ENCODE results near the gene CREG2.

Gene CREG2

DNA sequence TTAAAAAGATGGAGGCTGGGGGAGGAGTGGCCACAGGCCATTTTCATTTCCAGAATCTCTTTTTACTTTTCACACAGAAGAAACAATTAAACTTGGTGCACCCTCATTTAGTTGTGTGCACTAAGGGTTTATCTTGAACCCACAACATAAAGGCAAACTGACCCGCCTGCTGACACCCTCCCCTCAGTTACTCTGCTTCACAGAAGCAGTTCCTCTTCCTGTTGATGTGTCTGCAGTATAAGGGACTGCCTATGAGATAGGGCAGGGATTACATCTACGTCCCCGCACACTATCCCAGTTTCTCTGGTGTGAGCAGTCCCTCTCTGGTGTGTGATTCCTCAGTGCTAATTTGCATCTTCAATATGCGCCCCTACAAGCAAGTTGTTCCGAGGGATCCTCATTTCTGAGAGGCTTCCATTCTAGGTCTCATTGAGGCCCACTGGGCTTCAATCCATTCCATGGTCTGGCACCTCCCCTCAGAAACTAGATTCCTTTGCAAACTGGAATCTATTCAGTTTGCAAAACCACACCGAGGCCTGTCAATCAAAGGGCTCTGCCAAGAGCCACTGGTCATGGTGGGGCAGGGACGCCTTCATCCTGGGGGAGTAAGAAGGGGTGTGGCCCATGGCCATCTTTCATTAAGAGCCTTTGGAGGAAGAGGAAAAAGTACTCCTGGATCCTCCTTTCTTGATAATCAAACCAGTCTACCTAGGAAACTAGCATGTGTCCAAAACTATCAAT lies 12.3 kb downstream of the CREG2 start:
- DNase-seq: no peak
- Mint-ChIP-seq H3K27ac (no peak overlapping the region), H3K27me3 (no peaks in the 10 kb centered on the region)

GRCh38 chr2:101372792-101373191 lies 14.5 kb downstream of the CREG2 start:
- Mint-ChIP-seq H3K27me3 (no peaks in the 10 kb centered on the region), H3K4me3 (no peak overlapping the region), H3K9me3 (peaks cover 7% of the 10 kb centered on the region in 2 donors), H3K27ac (no peak overlapping the region), H3K36me3 (no peaks in the 10 kb centered on the region), H3K4me1 (peaks cover 0 to 2% of the 10 kb centered on the region in 2 donors)
- no peak for DNase-seq
- no peak for ATAC-seq (replicated peaks)

More for the DNA sequence above, 12.3 kb downstream of the CREG2 start:
- no peak for ATAC-seq (replicated peaks)
- H3K36me3 Mint-ChIP-seq: no peaks in the 10 kb centered on the region
- H3K9me3 Mint-ChIP-seq: peaks cover 7% of the 10 kb centered on the region in 2 donors
- H3K4me3 Mint-ChIP-seq: no peak overlapping the region
- H3K4me1 Mint-ChIP-seq: peaks cover 0 to 2% of the 10 kb centered on the region in 2 donors

DNA sequence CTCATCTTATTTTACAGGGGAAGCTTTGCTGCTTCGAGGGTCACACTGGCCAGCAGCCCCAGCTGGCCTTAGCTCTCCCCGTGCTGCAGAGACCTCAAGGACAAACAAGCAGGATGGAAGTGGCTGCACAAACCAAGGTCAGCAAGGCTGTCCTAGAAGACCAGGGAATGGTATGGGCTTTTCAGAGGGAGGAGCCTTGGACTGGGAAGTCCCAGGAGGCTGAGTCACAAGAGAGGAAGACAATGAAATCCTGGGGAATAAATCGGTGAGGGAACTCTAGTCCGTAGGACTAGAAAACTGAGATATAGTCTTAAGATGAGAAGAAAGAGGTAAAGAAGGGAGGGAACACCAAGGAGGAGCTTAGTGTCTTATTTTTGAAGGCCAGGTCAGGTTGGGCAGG lies 15.7 kb downstream of the CREG2 start:
- H3K36me3 Mint-ChIP-seq: no peaks in the 10 kb centered on the region
- peaks cover 0 to 2% of the 10 kb centered on the region in 2 donors for H3K4me1 Mint-ChIP-seq
- no peak overlapping the region for H3K27ac Mint-ChIP-seq
- H3K27me3 Mint-ChIP-seq: no peaks in the 10 kb centered on the region
- no peak overlapping the region for H3K4me3 Mint-ChIP-seq
- no peak for DNase-seq
- H3K9me3 Mint-ChIP-seq: peaks cover 7% of the 10 kb centered on the region in 2 donors
- no peak for ATAC-seq (replicated peaks)

- peaks cover 5 to 7% of the 10 kb centered on the region in 2 donors for H3K27me3 Mint-ChIP-seq
- H3K4me3 Mint-ChIP-seq: no peak overlapping the region
- peaks cover 7% of the 10 kb centered on the region in 2 donors for H3K9me3 Mint-ChIP-seq
- DNase-seq: no peak
- H3K27ac Mint-ChIP-seq: no peak overlapping the region
- no peak for ATAC-seq (replicated peaks)
- no peaks in the 10 kb centered on the region for H3K4me1 Mint-ChIP-seq
- H3K36me3 Mint-ChIP-seq: no peaks in the 10 kb centered on the region
Measured at GRCh38 chr2:101369100-101369499, 18.2 kb downstream of the CREG2 start.

- Mint-ChIP-seq H3K4me1 (no peaks in the 10 kb centered on the region), H3K27me3 (peaks cover 5 to 13% of the 10 kb centered on the region in 2 donors), H3K9me3 (peaks cover 6 to 7% of the 10 kb centered on the region in 2 donors), H3K4me3 (no peak overlapping the region), H3K36me3 (no peaks in the 10 kb centered on the region), H3K27ac (no peak overlapping the region)
- ATAC-seq (replicated peaks) (no peak), DNase-seq (no peak)
Measured at GRCh38 chr2:101368376-101368775, 18.9 kb downstream of the CREG2 start.

- Mint-ChIP-seq H3K27me3 (peaks cover 5 to 13% of the 10 kb centered on the region in 2 donors), H3K27ac (no peak overlapping the region), H3K4me1 (peaks cover 1 to 3% of the 10 kb centered on the region in 2 donors), H3K9me3 (peaks cover 3 to 7% of the 10 kb centered on the region in 2 donors), H3K36me3 (no peaks in the 10 kb centered on the region), H3K4me3 (no peak overlapping the region)
- no peak for ATAC-seq (replicated peaks)
- no peak for DNase-seq
Measured at GRCh38 chr2:101367508-101367907, 19.8 kb downstream of the CREG2 start.

DNA sequence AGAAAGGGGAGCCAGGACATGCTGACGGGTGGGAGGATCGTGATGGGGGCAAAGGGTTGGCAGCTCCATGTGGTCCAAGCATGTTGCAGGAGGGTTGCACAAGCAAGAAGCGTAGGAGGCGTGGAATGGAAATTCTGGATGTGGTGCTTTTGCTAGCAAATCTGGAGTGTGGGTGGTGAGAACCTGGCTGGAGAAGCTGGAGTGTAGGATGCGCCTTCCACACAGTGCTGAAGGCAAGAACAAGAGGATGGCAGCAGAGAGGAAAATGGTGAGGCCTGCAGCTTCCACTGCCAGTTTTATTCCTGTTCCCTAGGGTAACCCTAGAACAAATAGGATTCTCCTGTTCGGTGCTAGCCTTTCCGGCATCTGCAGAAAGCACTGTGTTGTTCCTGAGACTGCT lies 22.4 kb downstream of the CREG2 start:
- Mint-ChIP-seq H3K4me1 (peaks cover 12 to 19% of the 10 kb centered on the region in 2 donors), H3K36me3 (no peaks in the 10 kb centered on the region), H3K4me3 (no peak overlapping the region), H3K27ac (no peak overlapping the region), H3K27me3 (peaks cover 5 to 13% of the 10 kb centered on the region in 2 donors), H3K9me3 (no peaks in the 10 kb centered on the region)
- ATAC-seq (replicated peaks) (no peak), DNase-seq (no peak)

GRCh38 chr2:101362777-101363176 lies 24.5 kb downstream of the CREG2 start:
- no peak for DNase-seq
- peaks cover 5 to 13% of the 10 kb centered on the region in 2 donors for H3K27me3 Mint-ChIP-seq
- no peak overlapping the region for H3K27ac Mint-ChIP-seq
- no peaks in the 10 kb centered on the region for H3K36me3 Mint-ChIP-seq
- H3K4me1 Mint-ChIP-seq: peaks cover 12 to 19% of the 10 kb centered on the region in 2 donors
- H3K4me3 Mint-ChIP-seq: no peak overlapping the region
- ATAC-seq (replicated peaks): no peak
- no peaks in the 10 kb centered on the region for H3K9me3 Mint-ChIP-seq

- no peak overlapping the region for H3K4me3 Mint-ChIP-seq
- no peak for DNase-seq
- peaks cover 12 to 19% of the 10 kb centered on the region in 2 donors for H3K4me1 Mint-ChIP-seq
- H3K27me3 Mint-ChIP-seq: peaks cover 5 to 13% of the 10 kb centered on the region in 2 donors
- ATAC-seq (replicated peaks): no peak
- no peak overlapping the region for H3K27ac Mint-ChIP-seq
- H3K36me3 Mint-ChIP-seq: no peaks in the 10 kb centered on the region
- H3K9me3 Mint-ChIP-seq: no peaks in the 10 kb centered on the region
Measured at GRCh38 chr2:101362316-101362715, 25.0 kb downstream of the CREG2 start.

GRCh38 chr2:101361522-101361921 lies 25.8 kb downstream of the CREG2 start:
- no peaks in the 10 kb centered on the region for H3K36me3 Mint-ChIP-seq
- ATAC-seq (replicated peaks) (peak; percentile 84 to 88), DNase-seq (peak; percentile 10)
- no peak overlapping the region for H3K27ac Mint-ChIP-seq
- peaks cover 5 to 13% of the 10 kb centered on the region in 2 donors for H3K27me3 Mint-ChIP-seq
- H3K4me1 Mint-ChIP-seq: peaks cover 12 to 19% of the 10 kb centered on the region in 2 donors
- no peaks in the 10 kb centered on the region for H3K9me3 Mint-ChIP-seq
- no peak overlapping the region for H3K4me3 Mint-ChIP-seq

DNA sequence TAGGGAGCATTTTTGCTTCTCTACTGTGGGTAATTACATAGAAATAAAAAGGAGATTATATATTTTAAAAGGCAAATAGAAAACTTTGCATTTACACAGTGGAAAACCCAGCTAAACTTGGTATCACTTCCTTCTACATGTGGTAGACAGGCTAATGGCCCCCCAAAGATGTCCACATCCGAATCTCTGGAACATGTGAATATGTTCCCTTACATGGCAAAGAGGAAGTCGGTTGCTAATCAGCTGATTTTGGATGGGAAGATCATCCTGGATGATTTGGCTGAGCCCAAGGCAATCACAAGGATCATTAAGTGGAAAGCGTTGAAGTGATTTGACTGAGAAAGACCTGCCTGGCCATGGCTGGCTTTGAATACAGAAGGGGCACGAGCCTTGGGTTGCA lies 26.2 kb downstream of the CREG2 start:
- H3K36me3 Mint-ChIP-seq: no peaks in the 10 kb centered on the region
- H3K9me3 Mint-ChIP-seq: no peaks in the 10 kb centered on the region
- ATAC-seq (replicated peaks) (peak; percentile 31 to 36), DNase-seq (no peak)
- H3K4me3 Mint-ChIP-seq: no peak overlapping the region
- peak overlapping the region; percentile 16 for H3K27ac Mint-ChIP-seq
- peaks cover 5 to 13% of the 10 kb centered on the region in 2 donors for H3K27me3 Mint-ChIP-seq
- peaks cover 12 to 19% of the 10 kb centered on the region in 2 donors for H3K4me1 Mint-ChIP-seq

GRCh38 chr2:101360232-101360631 lies 27.1 kb downstream of the CREG2 start:
- Mint-ChIP-seq H3K4me1 (peaks cover 12 to 19% of the 10 kb centered on the region in 2 donors), H3K9me3 (no peaks in the 10 kb centered on the region), H3K27me3 (peaks cover 5 to 13% of the 10 kb centered on the region in 2 donors), H3K36me3 (no peaks in the 10 kb centered on the region), H3K27ac (no peak overlapping the region), H3K4me3 (no peak overlapping the region)
- no peak for ATAC-seq (replicated peaks)
- no peak for DNase-seq

DNA sequence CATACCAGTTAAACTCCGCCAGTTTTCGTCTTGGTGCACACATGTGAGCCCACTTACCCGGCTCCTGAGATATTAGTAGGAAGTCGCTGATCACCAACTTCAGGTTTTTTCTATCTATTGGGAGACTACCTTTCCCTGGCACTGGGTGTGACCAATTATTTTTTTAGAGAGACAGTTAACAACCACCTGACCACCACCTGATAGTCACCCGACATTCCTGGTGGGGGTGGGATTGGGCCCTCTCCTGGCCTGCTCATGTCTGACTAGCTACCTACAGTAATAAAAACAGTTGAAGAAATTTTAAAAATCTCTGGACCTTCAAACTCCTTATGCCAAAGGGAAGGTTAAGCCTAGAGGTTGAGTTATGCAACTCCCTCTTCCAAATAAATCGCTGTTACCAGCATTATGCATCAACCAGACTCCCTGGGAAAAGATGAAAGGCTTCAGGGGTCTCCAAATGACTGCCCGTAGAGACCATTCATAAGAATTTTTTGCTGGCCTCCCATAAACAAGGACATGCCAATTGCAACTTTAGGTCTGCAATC lies 27.8 kb downstream of the CREG2 start:
- Mint-ChIP-seq H3K27me3 (peaks cover 2 to 10% of the 10 kb centered on the region in 2 donors), H3K36me3 (no peaks in the 10 kb centered on the region), H3K9me3 (no peaks in the 10 kb centered on the region), H3K4me1 (peaks cover 12 to 19% of the 10 kb centered on the region in 2 donors), H3K4me3 (no peak overlapping the region), H3K27ac (no peak overlapping the region)
- DNase-seq: no peak
- ATAC-seq (replicated peaks): no peak

DNA sequence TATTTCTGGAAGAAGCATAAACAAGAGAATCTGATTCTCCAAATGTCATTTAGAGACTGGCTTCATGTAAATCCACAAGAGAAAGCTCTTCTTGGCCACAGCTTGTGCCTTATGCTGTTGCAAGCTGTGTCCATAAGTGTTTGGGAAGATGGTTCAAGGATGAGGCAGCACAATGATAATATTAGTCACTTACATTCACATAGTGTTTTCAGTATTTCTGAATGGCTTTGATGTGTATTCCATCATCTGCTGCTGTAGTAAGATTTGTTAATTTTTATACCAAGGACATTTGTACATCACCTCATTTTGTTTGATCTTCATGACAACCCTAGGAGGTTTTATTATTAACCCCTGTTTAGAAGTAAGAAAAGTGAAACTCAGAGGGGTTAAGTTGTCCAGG lies 29.9 kb downstream of the CREG2 start:
- H3K9me3 Mint-ChIP-seq: no peaks in the 10 kb centered on the region
- no peak for DNase-seq

GRCh38 chr2:101356521-101356920 lies 30.8 kb downstream of the CREG2 start:
- no peak overlapping the region for H3K4me3 Mint-ChIP-seq
- H3K9me3 Mint-ChIP-seq: no peaks in the 10 kb centered on the region
- no peak overlapping the region for H3K27ac Mint-ChIP-seq
- H3K4me1 Mint-ChIP-seq: peaks cover 5 to 6% of the 10 kb centered on the region in 2 donors
- DNase-seq (no peak), ATAC-seq (replicated peaks) (no peak)
- H3K27me3 Mint-ChIP-seq: peaks cover 0 to 6% of the 10 kb centered on the region in 2 donors
- H3K36me3 Mint-ChIP-seq: no peaks in the 10 kb centered on the region

More for the DNA sequence above, 29.9 kb downstream of the CREG2 start:
- Mint-ChIP-seq H3K36me3 (no peaks in the 10 kb centered on the region), H3K4me3 (no peak overlapping the region), H3K4me1 (peaks cover 10 to 15% of the 10 kb centered on the region in 2 donors), H3K27ac (no peak overlapping the region), H3K27me3 (peaks cover 0 to 6% of the 10 kb centered on the region in 2 donors)
- no peak for ATAC-seq (replicated peaks)

All from stimulated activated naive B cell treated with anti-CD40 and anti-IgM and Interleukin-4, amounts not matched to agents 10 μg/mL and 1 μg/mL and 100 μg/mL, for 72 hours (primary cell).